Stimulated activated CD4-positive, alpha-beta T cell treated with anti-CD3 and anti-CD28 coated beads, Interleukin-12 subunit alpha, Interleukin-12 subunit beta, amount 100 ng/mL, for 48 hours (primary cell): ENCODE results near the gene PHEX.
"Not testable (repeated sequence)": the region's sequence is repeated elsewhere in the genome, so short reads cannot be mapped to it uniquely, and the experiment has no call there.

Experiments used
- DNase-seq, 3 donors: peaks; one replicate each; pipeline ENCODE4 v3.0.0-alpha.2; 2020; ENCODE audit warnings: low read depth in 2 of 3, low spot score in 1 of 3

Gene PHEX

GRCh38 chrX:22220941-22221340, 188.8 kb downstream of the PHEX start:
- no peak for DNase-seq

GRCh38 chrX:22234380-22234779, 202.3 kb downstream of the PHEX start:
- no peak for DNase-seq

GRCh38 chrX:22237479-22237878, 205.4 kb downstream of the PHEX start:
- DNase-seq, result no peak

GRCh38 chrX:22246620-22247019, 214.5 kb downstream of the PHEX start:
- no peak for DNase-seq

GRCh38 chrX:22247169-22247568, 215.0 kb downstream of the PHEX start:
- no peak for DNase-seq

- DNase-seq, result no peak
These were observed 216.3 kb downstream of the PHEX start for GRCh38 chrX:22248401-22248800.

GRCh38 chrX:22249371-22249770, 217.2 kb downstream of the PHEX start:
- DNase-seq, result no peak

GRCh38 chrX:22268706-22269105, 236.6 kb downstream of the PHEX start:
- DNase-seq, result no peak

- no peak for DNase-seq
These were observed 240.5 kb downstream of the PHEX start, which contains the start of gene CBLL2 for GRCh38 chrX:22272613-22273012. CBLL2 (plus strand) TSS chrX:22272913; CDS start chrX:22272992, 79 bp downstream.

- DNase-seq, result no peak
These were observed 241.7 kb downstream of the PHEX start for GRCh38 chrX:22273714-22274317.

- no peak for DNase-seq
These were observed 244.7 kb downstream of the PHEX start for GRCh38 chrX:22276781-22277180.

- DNase-seq, result no peak
These were observed 246.2 kb downstream of the PHEX start for GRCh38 chrX:22278375-22278774.

GRCh38 chrX:22289209-22289608, 257.1 kb downstream of the PHEX start:
- DNase-seq, result not testable (repeated sequence)

GRCh38 chrX:22296871-22297270, 264.7 kb downstream of the PHEX start:
- no peak for DNase-seq

- DNase-seq, result no peak
These were observed 268.0 kb downstream of the PHEX start for GRCh38 chrX:22300130-22300529.
